HG03175 (cell line): Measurements from ENCODE around the gene KRTAP10-11.
"Not testable (repeated sequence)": the region's sequence is repeated elsewhere in the genome, so short reads cannot be mapped to it uniquely, and the experiment has no call there.

Experiments
- ATAC-seq: cut with Tn5 transposase; IDR thresholded peaks from one replicate; pipeline ENCODE4 v1.9.1; 2021; ENCODE audit warnings: mild to moderate bottlenecking, moderate library complexity; ENCODE audit not compliant: unreplicated experiment

KRTAP10-11 gene

GRCh38 chr21:44614161-44614631 is 32.0 kb upstream of the KRTAP10-11 start:
- no peak for ATAC-seq

DNA sequence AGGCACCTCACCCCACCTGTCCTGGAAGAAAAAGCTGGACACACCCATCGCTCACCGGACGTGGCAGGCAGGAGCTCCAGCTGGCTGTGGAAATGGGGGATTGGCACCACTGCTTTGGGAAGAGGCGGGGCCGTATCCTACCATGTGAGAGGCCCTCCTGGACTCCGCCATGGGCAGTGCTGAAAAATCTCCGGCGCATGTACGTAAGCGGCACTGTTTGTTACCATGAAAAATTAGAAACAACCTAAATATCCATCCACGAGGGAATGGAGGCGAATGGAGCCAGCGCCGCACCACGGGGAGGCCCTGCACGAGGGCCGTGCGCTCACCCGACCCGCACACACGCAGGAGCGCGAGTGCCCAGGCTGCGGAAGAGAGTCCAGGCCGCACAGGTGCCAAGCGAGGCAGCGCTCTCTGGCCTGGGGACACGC is 31.2 kb upstream of the KRTAP10-11 start:
- ATAC-seq = no peak

DNA sequence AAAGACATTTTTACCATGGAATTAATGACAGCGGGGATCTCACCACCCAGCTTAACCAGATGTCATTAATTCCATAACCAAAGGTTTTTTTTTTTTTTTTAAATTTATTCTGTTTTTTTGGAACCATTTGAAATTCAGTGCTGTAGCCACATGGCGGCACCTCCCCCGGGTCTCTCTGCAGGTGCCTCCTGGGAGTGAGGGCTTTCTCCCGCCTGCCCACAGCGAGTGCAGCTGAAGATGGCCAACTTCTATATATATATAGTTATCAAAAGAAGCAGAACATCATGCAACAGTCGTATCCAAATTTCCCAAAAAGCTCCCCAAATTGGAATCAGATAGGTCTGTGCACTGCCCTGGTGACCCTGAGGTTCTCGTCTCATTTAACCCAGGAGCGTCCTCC is 30.7 kb upstream of the KRTAP10-11 start:
- ATAC-seq = no peak

- no peak for ATAC-seq
Measured at GRCh38 chr21:44615911-44616590, 30.2 kb upstream of the KRTAP10-11 start.

DNA sequence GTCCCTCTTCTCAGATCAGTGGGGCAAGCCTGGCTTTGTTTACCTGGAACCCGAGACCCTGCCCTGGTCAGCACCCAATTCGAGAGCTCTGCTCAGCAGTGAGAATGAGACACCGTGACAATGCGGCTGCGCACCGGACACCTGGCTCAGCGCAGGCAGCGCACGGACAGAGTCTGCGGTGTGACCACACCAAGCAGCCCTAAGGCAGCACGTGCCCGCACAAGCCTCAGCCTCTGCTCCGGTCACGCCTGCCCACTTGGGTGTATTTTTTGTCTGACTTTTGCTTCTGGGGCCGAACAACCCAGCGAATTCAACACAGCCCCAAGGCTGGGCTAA is 29.7 kb upstream of the KRTAP10-11 start:
- ATAC-seq = no peak

DNA sequence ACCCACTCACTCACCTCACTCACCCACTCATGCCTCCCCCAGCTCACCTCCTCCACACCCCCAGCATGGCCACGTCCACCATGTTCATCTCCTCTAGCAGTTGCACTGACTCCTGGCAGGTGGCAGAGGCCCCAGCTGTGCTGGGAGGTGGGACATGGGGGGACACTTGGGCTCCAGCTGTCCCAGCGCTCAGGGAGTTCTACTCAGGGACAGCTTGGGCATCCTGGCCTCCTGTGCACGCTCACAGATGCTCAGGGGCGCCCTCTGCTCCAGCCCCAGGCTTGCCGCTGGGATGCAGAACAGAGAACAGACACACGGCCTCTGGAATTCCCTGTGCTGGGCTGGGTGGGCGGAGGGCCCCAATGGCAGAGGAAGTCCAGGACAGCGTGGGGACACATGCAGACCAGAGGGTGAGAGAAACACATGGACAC is 29.1 kb upstream of the KRTAP10-11 start:
- ATAC-seq = no peak

GRCh38 chr21:44618504-44618903 is 27.7 kb upstream of the KRTAP10-11 start:
- ATAC-seq = no peak

DNA sequence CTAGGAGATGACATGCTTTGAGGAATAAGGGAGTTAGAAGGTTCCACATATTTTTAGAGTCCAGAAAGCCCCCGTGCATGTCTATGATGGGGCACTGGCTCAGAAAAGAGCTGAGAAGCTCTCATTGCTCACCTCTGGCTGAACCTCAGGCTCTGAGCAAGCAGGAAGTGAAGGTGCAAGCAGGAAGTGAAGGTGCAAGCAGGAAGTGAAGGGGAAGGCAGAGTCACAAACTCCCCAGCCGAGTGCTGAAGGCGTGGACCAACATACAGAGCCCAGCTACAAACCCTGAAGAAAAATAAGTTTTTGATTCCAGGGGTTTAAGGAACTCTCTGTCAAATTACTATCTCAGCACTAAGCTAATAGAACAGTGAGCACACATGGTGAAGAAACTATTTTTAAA is 27.3 kb upstream of the KRTAP10-11 start:
- no peak for ATAC-seq

DNA sequence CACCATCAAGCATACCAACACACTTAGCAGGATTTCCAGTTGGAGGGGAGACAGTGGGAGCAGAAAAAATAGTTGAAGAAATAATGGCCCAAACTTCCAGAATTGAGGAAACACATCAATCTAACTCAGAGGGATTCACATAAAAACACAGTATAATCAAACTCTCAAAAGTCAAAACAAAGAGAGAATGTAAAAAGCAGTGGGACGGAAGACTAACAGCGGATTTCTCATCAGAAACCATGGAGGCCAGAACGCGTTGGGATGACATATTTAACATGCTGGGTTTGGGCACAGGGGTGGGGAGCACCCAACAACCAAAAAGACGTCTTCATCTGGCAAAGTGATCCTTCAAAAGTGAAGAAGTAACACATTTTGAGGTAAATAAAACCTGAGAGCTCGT is 26.3 kb upstream of the KRTAP10-11 start:
- ATAC-seq = no peak

GRCh38 chr21:44623575-44623974 is 22.6 kb upstream of the KRTAP10-11 start:
- ATAC-seq = no peak

GRCh38 chr21:44625756-44626155 is 20.5 kb upstream of the KRTAP10-11 start:
- no peak for ATAC-seq

DNA sequence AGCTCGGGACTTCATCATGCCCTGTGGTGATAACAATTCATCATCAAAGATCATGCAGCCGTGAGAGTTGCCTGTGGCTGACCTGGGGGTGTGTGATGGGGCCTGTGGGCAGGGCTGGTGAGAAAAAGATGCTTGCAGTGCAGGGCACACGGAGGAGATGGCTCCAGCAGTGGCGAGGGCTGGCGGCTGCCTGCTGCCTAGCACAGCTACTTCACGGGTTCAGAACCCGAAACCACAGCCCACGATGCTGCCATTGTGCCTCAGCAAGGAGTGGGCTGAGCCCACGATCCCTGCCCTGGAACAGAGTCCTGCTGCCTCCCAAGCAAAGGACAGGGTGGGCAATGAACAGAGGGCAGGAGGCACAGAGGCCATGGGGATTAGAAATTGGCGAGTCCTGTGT is 20.0 kb upstream of the KRTAP10-11 start:
- no peak for ATAC-seq

DNA sequence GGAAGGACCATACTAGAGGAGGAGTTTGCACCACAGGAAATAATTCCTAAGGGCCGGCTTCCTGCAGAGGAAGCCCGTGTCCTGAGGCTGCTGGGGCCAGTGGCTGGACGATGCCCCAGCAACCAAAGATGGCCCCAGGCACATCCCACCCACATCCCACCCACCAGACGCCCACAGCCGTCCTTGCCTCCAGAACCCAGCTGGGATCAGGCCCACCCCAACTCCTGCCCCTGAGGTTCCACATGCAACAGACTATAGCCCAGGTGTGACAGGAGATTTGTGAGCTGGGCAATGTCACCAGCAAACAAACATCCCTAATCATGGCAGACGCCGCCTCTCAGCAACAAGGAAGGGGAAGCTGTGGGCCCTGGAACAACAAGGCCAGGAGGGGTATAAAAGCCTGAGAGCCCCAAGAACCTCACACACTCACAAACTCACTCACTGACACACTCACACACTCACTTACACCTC is 19.5 kb upstream of the KRTAP10-11 start, which contains the start of gene KRTAP10-9:
Gene KRTAP10-9 (plus strand): TSS at position 421 of the 471 bp plus-strand sequence. CDS start 79 bp downstream, outside the sequence.
- ATAC-seq = no peak

- ATAC-seq = not testable (repeated sequence)
Measured at GRCh38 chr21:44627181-44627822, 18.9 kb upstream of the KRTAP10-11 start.

DNA sequence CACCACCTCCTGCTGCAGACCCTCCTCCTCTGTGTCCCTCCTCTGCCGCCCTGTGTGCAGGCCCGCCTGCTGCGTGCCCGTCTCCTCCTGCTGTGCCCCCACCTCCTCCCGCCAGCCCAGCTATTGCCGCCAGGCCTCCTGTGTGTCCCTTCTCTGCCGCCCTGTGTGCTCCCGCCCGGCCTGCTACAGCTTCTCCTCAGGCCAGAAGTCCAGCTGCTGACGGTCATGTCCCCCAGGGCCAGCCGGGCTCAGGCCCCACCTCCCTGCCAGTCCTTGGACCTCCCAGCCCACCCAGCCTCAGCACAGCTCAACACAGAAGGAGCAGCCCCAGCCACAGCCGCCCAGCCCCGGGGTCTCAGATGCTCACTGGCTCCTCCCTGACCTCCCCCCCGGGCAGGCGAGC is 18.4 kb upstream of the KRTAP10-11 start:
- ATAC-seq = not testable (repeated sequence)

GRCh38 chr21:44628707-44629391 is 17.4 kb upstream of the KRTAP10-11 start:
- ATAC-seq = no peak

DNA sequence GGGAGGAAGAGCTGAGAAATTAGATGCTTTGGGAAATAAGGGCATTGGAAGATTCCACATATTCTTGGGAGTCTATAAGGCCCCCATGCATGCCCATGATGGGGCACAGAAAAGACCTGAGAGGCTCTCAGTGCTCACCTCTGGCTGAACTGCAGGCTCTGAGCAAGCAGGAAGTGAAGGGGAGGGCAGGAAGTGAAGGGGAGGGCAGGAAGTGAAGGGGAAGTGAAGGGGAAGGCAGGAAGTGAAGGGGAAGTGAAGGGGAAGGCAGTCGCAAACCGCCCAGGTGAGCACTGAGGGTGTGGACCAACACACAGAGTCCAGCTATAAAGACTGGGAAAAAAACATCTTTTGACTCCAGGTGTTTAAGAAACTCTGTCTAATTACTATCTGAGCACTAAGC is 15.8 kb upstream of the KRTAP10-11 start:
- no peak for ATAC-seq

GRCh38 chr21:44632067-44632466 is 14.1 kb upstream of the KRTAP10-11 start:
- ATAC-seq = no peak

GRCh38 chr21:44636209-44637017 is 9.8 kb upstream of the KRTAP10-11 start:
- no peak for ATAC-seq

GRCh38 chr21:44637018-44637850 is 9.0 kb upstream of the KRTAP10-11 start, which contains the start of gene KRTAP10-10:
Gene KRTAP10-10 (plus strand): TSS chr21:44637356. CDS start chr21:44637418, 62 bp downstream.
- no peak for ATAC-seq
